H7 (cell line): ENCODE measurements around the gene UNK. TPM values are rescaled to one million over a fixed set of nuclear protein-coding genes. Genes with fewer than 3 reads are reported as not detected.

ENCODE experiments used
- DNase-seq: peaks from one replicate; pipeline ENCODE4 v3.0.0; 2012
- H3K27me3 ChIP-seq: 2 replicates; pipeline ENCODE4 v1.6.0; 2011; ENCODE audit warnings: mild to moderate bottlenecking, low read length; ENCODE audit not compliant: control insufficient read depth, insufficient read depth
- H3K36me3 ChIP-seq: replicated peaks from 2 replicates; pipeline ENCODE4 v1.5.1; 2011; ENCODE audit warnings: low read length; ENCODE audit not compliant: control insufficient read depth, insufficient read depth
- H3K4me3 ChIP-seq: 2 replicates; pipeline ENCODE4 v1.5.1; 2011; ENCODE audit warnings: low read depth, mild to moderate bottlenecking, control low read depth, low read length, moderate library complexity; ENCODE audit not compliant: insufficient read depth
- total RNA-seq: library from RNA; depleted of rRNA; stranded (reverse); fragments of >200 nt; shearing (Covaris generic); gene quantifications from 2 replicates; pipeline ENCODE4 v1.2.3, GENCODE V29; 2014

UNK gene
- total RNA-seq, 1 experiment from 2014 or later: 17.9 TPM

DNA sequence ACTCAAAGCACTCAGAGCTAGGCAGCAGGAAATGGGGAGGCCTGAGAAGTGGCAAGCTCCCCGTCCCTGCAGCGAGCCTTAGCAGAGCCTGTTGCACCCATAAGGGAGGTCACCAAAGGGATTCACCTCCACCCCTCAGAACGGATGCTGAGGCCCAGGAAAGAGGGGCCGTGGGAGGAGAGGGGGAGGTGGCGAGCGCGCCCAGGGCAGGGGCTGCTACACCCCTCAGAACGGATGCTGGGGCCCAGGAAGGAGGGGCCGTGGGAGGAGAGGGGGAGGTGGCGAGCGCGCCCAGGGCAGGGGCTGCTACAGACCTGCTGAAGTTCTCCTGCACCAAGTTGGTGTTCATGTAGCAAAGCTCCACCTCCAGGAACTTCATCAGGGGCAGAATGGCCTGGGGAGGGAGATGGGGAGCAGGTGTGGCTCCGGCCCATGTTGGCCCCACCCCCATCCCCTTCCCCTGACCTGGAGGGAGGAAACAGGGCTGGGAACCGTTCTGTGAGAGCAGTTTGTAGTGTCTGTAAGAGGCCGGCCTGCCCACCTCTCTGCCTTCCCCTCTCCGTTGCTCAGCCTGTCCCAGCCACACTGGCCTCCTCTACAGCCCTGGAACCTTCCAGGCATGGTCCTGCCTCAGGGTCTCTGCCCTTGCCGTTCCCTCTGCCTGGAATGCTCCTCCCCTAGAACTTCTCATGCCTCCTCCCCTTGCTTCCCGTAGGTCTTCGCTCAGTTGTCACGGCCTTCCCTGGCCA, 48.2 kb downstream of the UNK start:
- H3K36me3 ChIP-seq: no peaks in the 10 kb centered on the region
- no peaks in the 10 kb centered on the region for H3K27me3 ChIP-seq
- peak overlapping the region; percentile 24; the same call in 1 of the 2 replicates for H3K4me3 ChIP-seq
- DNase-seq: peak; percentile 97

- no peak for DNase-seq
- Histone ChIP-seq H3K36me3 (no peaks in the 10 kb centered on the region), H3K4me3 (no peak overlapping the region), H3K27me3 (no peaks in the 10 kb centered on the region)
These were observed 49.8 kb downstream of the UNK start for GRCh38 chr17:75834279-75834920.

DNA sequence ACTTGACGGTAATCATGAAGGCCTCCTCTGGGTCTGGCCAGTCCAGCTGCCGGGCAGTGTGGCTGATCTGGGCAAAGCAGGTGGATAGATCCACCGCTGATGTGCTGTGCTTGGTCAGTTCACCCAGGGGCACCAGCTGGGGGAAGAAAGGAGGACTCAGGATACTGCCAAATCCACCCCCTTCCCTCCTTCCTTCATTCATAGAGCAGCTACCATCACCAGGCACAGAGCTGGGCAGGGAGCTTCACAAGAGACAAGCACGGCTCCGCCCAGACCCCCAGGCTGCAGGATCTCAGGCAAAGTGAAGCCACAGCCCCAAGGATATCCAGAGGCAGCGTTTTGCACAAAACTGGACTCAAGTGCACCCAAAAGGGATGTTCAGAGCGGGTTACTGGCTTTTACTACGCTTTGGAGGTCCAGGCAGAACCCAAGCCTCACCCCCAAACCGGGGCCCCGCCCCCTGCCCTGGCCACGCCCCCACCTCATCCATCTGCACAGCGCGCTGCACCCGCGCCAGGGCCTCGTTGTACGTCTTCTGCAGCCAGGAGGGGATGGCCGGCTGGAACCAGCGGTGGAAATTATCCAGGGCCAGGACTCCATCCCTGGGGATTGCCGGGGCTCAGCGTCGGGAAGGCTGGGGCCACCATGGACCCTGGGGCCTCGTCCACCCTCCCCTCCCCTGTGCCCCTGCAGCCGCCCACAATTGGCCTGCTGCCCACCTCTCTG, 50.5 kb downstream of the UNK start:
- Histone ChIP-seq H3K36me3 (no peaks in the 10 kb centered on the region), H3K4me3 (no peak overlapping the region), H3K27me3 (no peaks in the 10 kb centered on the region)
- DNase-seq: peak; percentile 95

DNA sequence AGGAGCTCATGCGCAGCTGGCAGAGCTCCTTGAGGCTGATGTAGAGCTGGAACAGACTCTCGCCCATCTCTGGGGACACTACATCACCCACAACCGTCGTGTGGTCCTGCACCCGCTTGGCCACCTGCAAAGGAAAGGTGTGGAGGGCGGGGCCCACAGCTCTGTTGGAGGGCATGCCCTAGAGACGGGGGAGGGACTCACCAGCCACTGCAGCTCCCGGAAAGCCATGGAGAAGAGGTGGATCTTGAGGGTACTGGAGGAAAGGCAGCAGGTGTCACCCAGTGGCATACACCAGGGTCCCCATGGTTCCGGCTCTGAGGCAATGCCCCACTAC, 51.0 kb downstream of the UNK start:
- Histone ChIP-seq H3K27me3 (no peaks in the 10 kb centered on the region), H3K36me3 (no peaks in the 10 kb centered on the region), H3K4me3 (no peak overlapping the region)
- DNase-seq: peak; percentile 70

DNA sequence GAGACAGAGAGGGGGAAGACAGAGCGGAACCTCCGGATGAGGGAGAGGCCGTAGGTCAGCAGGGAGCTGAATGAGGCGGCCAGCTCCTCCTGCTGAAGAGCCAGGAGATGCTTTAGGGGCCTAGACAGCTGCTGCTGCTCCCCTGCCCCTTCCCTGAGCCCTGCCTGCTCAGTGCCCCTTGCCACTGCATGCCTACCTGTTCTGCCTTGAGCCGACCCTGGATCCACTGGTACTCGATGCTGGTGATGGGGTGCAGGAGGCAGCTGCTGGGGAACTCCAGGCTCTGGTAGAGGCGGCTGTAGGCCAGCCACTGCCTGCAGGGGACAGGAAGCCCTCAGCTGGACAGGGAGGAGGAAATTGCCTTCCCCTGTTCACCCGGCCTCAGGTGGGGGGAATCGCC, 52.0 kb downstream of the UNK start:
- peak; percentile 68 for DNase-seq
- no peak overlapping the region for H3K4me3 ChIP-seq
- H3K36me3 ChIP-seq: no peaks in the 10 kb centered on the region
- H3K27me3 ChIP-seq: no peaks in the 10 kb centered on the region

GRCh38 chr17:75837899-75838298, 53.3 kb downstream of the UNK start:
- no peak for DNase-seq

GRCh38 chr17:75838410-75838809, 53.8 kb downstream of the UNK start:
- no peak for DNase-seq
- Histone ChIP-seq H3K27me3 (no peaks in the 10 kb centered on the region), H3K36me3 (no peaks in the 10 kb centered on the region), H3K4me3 (no peak overlapping the region)

More at GRCh38 chr17:75837899-75838298, 53.3 kb downstream of the UNK start:
- Histone ChIP-seq H3K36me3 (no peaks in the 10 kb centered on the region), H3K4me3 (no peak overlapping the region), H3K27me3 (no peaks in the 10 kb centered on the region)

GRCh38 chr17:75839942-75840798, 55.6 kb downstream of the UNK start:
- H3K4me3 ChIP-seq: no peak overlapping the region
- no peaks in the 10 kb centered on the region for H3K27me3 ChIP-seq
- no peak for DNase-seq
- no peaks in the 10 kb centered on the region for H3K36me3 ChIP-seq

DNA sequence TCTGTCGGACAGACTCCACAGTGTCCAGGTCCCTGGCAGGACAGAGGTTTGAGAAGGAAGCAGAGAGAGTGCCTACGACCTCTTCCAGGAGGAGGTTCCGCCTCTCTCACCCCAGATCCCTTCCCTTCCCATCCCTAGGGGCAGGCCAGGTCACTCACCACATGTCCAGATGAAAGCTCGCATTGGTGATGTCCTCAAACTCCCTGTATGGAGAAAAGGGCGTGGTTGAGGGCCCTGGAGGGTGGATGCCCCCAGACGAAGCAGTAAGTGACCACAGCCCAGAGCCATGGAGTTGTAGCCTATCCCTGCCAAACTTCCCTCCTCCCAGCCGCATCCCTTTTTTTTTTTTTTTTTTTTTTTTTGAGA, 56.2 kb downstream of the UNK start:
- H3K27me3 ChIP-seq: no peaks in the 10 kb centered on the region
- no peak for DNase-seq
- no peak overlapping the region for H3K4me3 ChIP-seq
- H3K36me3 ChIP-seq: no peaks in the 10 kb centered on the region

GRCh38 chr17:75842411-75842810, 57.8 kb downstream of the UNK start:
- H3K4me3 ChIP-seq: no peak overlapping the region
- no peak for DNase-seq
- peaks cover 5% of the 10 kb centered on the region for H3K36me3 ChIP-seq
- no peaks in the 10 kb centered on the region for H3K27me3 ChIP-seq

DNA sequence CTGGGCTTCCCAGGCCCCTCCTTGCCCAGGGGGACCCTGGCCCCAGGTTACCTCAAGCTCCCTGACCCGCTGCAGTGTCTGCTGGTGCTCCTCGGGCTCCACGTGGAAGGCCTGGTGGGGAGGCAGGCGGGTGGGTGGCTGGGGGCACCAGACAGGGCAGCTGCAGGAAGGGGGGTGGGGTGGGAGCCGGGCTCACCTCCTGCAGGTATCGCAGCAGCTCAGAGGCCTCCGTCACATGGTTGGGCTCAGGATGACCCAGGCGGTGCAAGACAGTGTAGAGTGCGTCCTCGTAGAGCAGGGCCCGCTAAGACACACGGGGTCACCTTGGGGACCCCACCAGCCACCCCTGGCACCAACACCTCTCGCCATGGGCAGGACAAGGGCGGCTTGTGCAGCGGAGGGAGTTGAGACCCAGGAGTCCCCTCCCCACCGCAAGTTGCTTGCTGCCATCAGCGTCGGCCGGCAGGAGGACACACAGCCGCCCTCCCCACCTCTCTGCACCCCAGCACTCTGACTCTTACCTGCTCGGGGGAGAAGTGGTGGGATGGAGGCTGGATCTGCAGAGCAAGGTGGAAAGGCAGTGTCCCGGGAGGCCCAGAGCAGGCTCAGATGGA, 58.5 kb downstream of the UNK start:
- peaks cover 11% of the 10 kb centered on the region for H3K36me3 ChIP-seq
- DNase-seq: no peak
- no peaks in the 10 kb centered on the region for H3K27me3 ChIP-seq
- H3K4me3 ChIP-seq: no peak overlapping the region

- no peak within 1 kb of the TSS for H3K4me3 ChIP-seq
- no peaks in the 10 kb centered on the region for H3K27me3 ChIP-seq
- peak; percentile 71 for DNase-seq
- H3K36me3 ChIP-seq: peaks cover 14% of the 10 kb centered on the region
These were observed 59.2 kb downstream of the UNK start, which contains the start of gene UNC13D for GRCh38 chr17:75843577-75844529. UNC13D (minus strand) TSS chr17:75844404; CDS start chr17:75844337, 67 bp downstream.

GRCh38 chr17:75844530-75845057, 60.0 kb downstream of the UNK start:
- H3K4me3 ChIP-seq: no peak overlapping the region
- H3K27me3 ChIP-seq: no peaks in the 10 kb centered on the region
- peak; percentile 82 for DNase-seq
- H3K36me3 ChIP-seq: peaks cover 18% of the 10 kb centered on the region
